HG03571 (cell line): ENCODE results near the gene POU1F1.
A peak's percentile ranks its signal among the peaks of the same experiment; 100 is the strongest.
"Not testable (repeated sequence)": the region's sequence is repeated elsewhere in the genome, so short reads cannot be mapped to it uniquely, and the experiment has no call there.

Source experiments
- ATAC-seq: cut with Tn5 transposase; IDR thresholded peaks from one replicate; pipeline ENCODE4 v1.9.1; 2021; ENCODE audit not compliant: unreplicated experiment

POU1F1 gene

GRCh38 chr3:87276484-87276883, at the start of gene POU1F1:
TSS of gene POU1F1 (minus strand) at chr3:87276584. CDS start at chr3:87276462, 122 bp downstream.
- ATAC-seq = no peak

- no peak for ATAC-seq
Measured at GRCh38 chr3:87324609-87325008, 48.2 kb upstream of the POU1F1 start.

- ATAC-seq = no peak
Measured at GRCh38 chr3:87320756-87321626, 44.6 kb upstream of the POU1F1 start.

GRCh38 chr3:87318617-87319021, 42.2 kb upstream of the POU1F1 start:
- no peak for ATAC-seq

GRCh38 chr3:87317779-87318178, 41.4 kb upstream of the POU1F1 start:
- ATAC-seq = no peak

GRCh38 chr3:87313641-87314040, 37.3 kb upstream of the POU1F1 start:
- no peak for ATAC-seq

- ATAC-seq = no peak
Measured at GRCh38 chr3:87311309-87311708, 34.9 kb upstream of the POU1F1 start.

- ATAC-seq = no peak
Measured at GRCh38 chr3:87309601-87310000, 33.2 kb upstream of the POU1F1 start.

- no peak for ATAC-seq
Measured at GRCh38 chr3:87307805-87308204, 31.4 kb upstream of the POU1F1 start.

GRCh38 chr3:87305517-87305916, 29.1 kb upstream of the POU1F1 start:
- no peak for ATAC-seq

- ATAC-seq = not testable (repeated sequence)
Measured at GRCh38 chr3:87305031-87305430, 28.6 kb upstream of the POU1F1 start.

GRCh38 chr3:87298111-87298718, 21.8 kb upstream of the POU1F1 start:
- peak; percentile 66 for ATAC-seq

GRCh38 chr3:87288446-87288845, 12.1 kb upstream of the POU1F1 start:
- ATAC-seq = no peak

GRCh38 chr3:87287011-87287410, 10.6 kb upstream of the POU1F1 start:
- ATAC-seq = no peak

GRCh38 chr3:87272718-87273341, 3.6 kb downstream of the POU1F1 start:
- peak; percentile 52 for ATAC-seq

- no peak for ATAC-seq
Measured at GRCh38 chr3:87270908-87271700, 5.3 kb downstream of the POU1F1 start.

- ATAC-seq = no peak
Measured at GRCh38 chr3:87269723-87270122, 6.7 kb downstream of the POU1F1 start.

GRCh38 chr3:87268646-87269211, 7.7 kb downstream of the POU1F1 start:
- no peak for ATAC-seq

GRCh38 chr3:87267953-87268645, 8.3 kb downstream of the POU1F1 start:
- no peak for ATAC-seq

- ATAC-seq = no peak
Measured at GRCh38 chr3:87261925-87262324, 14.5 kb downstream of the POU1F1 start.
